HG03571 (cell line): Measurements from ENCODE around the gene C1QL4.
"Not testable (repeated sequence)": the region's sequence is repeated elsewhere in the genome, so short reads cannot be mapped to it uniquely, and the experiment has no call there.

Source experiments
- ATAC-seq: cut with Tn5 transposase; IDR thresholded peaks from one replicate; pipeline ENCODE4 v1.9.1; 2021; ENCODE audit not compliant: unreplicated experiment

C1QL4 gene

DNA sequence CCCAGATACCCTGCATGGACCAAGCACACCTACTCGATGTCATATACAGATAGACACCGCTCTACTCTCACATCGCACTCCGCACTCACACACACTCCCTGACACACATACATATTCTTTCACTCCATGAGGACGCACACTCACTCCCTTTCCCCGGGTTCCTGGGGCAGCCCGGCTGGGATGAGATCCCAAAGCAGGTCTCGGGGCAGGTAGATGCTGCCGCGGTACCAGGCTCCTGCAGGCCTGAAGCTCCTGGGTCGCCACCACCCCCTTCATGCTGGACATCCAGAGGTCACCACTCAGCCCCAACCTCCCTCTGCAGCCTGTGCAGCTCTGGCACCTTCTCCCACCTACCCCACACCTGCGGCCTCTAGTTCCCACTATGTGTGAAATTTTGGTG, 2.3 kb downstream of the C1QL4 start:
- no peak for ATAC-seq

DNA sequence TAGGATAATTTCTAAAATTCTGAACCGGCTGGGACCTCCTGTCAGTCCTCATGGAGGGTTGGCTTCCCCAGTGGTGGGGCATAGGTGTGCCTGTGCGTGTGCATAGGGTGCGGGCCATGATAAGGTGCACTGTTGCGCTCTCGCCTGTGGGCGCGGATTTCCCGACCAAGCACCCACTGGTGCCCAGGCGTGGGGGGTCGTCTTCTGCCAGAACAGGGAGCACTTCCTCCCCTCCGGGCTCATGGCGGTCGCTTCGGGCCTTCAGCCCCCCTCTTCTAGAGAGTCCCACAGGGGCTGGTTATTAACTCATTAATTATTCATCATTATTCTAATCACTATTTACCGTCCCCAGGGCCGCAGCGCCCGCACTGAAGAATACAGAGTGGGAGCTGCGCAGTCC, 2.8 kb downstream of the C1QL4 start:
- ATAC-seq, result no peak

- not testable (repeated sequence) for ATAC-seq
Observed at GRCh38 chr12:49333778-49334177, 3.2 kb downstream of the C1QL4 start.

- ATAC-seq, result no peak
Observed at GRCh38 chr12:49332891-49333371, 4.1 kb downstream of the C1QL4 start.

GRCh38 chr12:49332441-49332861, 4.5 kb downstream of the C1QL4 start:
- no peak for ATAC-seq

- no peak for ATAC-seq
Observed at GRCh38 chr12:49331380-49332222, 5.4 kb downstream of the C1QL4 start.

GRCh38 chr12:49330631-49331379, 6.2 kb downstream of the C1QL4 start:
- no peak for ATAC-seq

DNA sequence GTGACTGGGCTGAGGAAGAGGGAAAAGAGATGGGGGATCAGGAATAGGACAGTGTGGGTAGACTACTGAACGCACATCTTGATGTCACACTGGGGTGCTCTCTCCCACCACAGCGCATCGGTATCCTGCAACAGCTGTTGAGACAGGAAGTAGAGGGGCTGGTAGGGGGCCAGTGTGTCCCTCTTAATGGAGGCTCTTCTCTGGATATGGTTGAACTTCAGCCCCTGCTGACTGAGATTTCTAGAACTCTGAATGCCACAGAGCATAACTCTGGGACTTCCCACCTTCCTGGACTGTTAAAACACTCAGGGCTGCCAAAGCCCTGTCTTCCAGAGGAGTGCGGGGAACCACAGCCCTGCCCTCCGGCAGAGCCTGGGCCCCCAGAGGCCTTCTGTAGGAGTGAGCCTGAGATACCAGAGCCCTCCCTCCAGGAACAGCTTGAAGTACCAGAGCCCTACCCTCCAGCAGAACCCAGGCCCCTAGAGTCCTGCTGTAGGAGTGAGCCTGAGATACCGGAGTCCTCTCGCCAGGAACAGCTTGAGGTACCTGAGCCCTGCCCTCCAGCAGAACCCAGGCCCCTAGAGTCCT, 6.9 kb downstream of the C1QL4 start:
- no peak for ATAC-seq

DNA sequence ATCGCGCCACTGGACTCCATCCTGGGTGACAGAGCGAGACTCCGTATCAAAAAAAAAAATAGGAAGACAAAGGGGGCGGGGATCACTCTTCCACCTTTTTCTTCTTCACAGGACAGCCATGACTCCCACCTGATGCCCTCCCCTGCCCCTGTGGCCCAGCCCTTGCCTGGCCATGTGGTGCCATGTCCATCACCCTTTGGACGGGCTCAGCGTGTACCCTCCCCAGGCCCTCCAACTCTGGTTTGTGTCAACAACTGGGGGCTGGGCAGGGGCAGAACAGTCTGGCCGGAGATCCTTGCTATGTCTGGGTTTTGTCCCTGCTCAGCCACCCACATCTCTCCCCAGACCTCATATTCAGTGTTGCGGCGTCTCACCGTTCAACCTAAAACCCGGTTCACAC, 8.2 kb downstream of the C1QL4 start:
- ATAC-seq, result no peak

- no peak for ATAC-seq
Observed at GRCh38 chr12:49327887-49328286, 9.1 kb downstream of the C1QL4 start.

GRCh38 chr12:49327368-49327767, 9.6 kb downstream of the C1QL4 start:
- no peak for ATAC-seq

GRCh38 chr12:49325606-49326005, 11.4 kb downstream of the C1QL4 start:
- ATAC-seq, result no peak

GRCh38 chr12:49323524-49324097, 13.4 kb downstream of the C1QL4 start:
- no peak for ATAC-seq

GRCh38 chr12:49322708-49323523, 14.1 kb downstream of the C1QL4 start, which contains the start of gene TROAP:
Gene TROAP, plus strand, starts transcription at chr12:49323255. Its CDS starts 354 bp downstream, at chr12:49323609.
- peak; percentile 98 for ATAC-seq

DNA sequence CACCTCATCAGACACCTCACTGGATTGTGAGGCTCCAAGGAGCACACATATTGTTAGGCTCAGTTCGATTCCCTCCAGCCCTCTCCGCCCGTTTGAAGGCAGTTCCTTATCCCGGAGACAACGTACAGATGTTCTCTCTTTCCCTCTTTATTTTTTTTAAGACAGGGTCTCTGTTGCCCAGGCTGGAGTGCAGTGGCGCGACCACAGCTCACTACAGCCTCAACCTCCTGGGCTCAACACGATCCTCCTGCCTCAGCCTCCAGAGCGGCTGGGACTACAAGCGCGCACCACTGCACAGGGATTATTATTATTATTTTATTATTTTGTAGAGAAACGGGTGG, 14.7 kb downstream of the C1QL4 start:
- ATAC-seq, result no peak

DNA sequence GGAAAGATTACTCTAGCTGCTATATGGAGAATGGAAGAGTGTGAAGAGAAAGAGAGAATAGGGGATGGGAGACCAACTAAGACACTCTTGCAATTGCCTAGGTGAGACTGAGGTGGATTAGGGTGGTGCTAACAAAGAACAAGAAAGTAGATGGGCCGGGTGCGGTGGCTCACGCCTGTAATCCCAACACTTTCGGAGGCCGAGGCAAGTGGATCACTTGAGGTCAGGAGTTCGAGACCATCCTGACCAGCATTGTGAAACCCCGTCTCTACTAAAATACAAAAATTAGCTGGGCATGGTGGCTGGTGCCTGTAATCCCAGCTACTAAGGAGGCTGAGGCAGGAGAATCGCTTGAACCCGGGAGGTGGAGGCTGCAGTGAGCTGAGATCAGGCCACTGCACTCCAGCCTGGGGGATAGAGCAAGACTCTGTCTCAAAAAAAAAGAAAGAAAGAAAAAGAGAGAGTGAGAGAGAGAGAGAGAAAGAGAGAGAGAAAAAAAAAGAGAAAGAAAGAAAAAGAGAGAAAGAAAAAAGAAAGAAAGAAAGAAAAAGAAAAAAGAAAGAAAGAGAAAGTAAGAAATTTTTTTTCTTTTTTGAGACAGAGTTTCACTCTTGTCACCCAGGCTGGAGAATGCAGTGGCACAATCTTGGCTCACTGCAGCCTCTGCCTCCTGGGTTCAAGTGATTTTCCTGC, 16.4 kb downstream of the C1QL4 start:
- not testable (repeated sequence) for ATAC-seq

- ATAC-seq, result not testable (repeated sequence)
Observed at GRCh38 chr12:49317118-49317517, 19.9 kb downstream of the C1QL4 start.

DNA sequence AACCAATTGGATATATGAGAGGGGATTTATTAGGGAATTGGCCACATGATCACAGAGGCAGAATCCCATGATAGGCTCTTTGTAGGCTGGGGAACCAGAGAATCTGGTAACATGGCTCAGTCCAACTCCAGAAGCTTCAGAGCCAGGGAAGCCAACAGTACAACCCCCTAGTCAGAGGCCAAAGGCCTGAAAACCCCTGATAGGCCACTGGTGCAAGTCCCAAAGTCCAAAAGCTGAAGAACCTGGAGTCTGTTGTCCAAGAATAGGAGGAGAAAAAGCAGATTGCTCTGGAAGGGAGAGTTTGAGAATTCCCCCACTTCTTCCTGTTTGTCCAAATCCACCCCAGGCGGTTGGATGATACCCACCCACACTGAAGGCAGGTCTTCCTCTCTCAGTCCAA, 22.2 kb downstream of the C1QL4 start:
- ATAC-seq, result no peak

GRCh38 chr12:49310451-49311000, 26.5 kb downstream of the C1QL4 start:
- ATAC-seq, result not testable (repeated sequence)

DNA sequence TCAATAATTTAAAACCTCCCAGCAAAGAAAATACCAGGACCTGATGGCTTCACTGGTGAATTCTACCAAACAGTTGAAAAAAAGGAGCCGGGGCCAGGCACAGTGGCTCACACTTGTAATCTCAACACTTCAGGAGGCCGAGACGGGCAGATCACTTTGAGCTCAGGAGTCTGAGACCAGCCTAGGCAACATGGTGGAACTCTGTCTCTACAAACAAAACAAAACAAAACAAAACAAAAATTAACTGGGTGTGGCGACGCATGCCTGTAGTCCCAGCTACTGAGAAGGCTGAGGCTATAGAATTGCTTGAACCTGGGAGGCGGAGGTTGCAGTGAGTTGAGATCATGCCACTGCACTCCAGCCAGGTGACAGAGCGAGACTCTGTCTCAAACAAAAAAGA, 27.6 kb downstream of the C1QL4 start:
- ATAC-seq, result no peak
